Ecto neural progenitor cell (in vitro differentiated cells): Measurements from ENCODE around the gene PRKCE.

Experiments
- DNase-seq: peaks from one replicate; pipeline ENCODE4 v3.0.0-alpha.2; 2018; ENCODE audit warnings: low spot score

PRKCE gene

DNA sequence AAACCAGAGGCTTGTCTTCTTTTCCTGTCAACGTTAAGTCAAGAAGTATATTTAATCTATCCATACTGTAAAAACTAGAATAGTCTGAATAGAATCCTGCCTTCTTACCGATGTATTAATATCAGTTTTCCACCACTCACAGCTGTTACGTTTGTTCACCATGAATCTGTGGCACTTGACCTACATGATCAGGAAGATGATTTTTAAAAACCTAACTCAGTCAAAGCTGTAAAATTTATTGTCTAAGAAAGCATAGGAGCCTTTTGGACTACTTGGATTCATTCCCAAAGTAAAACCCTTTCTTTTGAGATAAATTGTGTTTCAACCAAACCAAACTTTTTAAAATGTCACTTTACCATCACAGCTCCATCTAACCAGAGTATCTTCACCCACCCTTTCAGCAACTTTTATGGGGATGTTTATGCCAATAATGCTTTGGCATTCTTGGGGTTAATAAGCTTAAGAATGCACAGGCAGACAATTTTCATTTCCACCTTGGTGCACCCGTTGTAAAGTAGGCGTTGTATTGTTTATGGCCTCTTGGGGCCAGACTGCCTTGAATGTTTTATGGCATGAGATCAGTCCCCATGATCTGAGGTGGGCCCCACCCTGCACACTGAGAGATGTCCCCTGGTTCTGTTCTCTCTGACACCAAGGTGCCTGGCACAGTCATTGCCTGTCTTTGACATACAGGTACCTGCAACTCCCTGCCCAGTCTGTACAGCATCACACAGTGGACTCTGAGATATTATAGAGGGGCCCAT, 469.5 kb downstream of the PRKCE start:
- no peak for DNase-seq

DNA sequence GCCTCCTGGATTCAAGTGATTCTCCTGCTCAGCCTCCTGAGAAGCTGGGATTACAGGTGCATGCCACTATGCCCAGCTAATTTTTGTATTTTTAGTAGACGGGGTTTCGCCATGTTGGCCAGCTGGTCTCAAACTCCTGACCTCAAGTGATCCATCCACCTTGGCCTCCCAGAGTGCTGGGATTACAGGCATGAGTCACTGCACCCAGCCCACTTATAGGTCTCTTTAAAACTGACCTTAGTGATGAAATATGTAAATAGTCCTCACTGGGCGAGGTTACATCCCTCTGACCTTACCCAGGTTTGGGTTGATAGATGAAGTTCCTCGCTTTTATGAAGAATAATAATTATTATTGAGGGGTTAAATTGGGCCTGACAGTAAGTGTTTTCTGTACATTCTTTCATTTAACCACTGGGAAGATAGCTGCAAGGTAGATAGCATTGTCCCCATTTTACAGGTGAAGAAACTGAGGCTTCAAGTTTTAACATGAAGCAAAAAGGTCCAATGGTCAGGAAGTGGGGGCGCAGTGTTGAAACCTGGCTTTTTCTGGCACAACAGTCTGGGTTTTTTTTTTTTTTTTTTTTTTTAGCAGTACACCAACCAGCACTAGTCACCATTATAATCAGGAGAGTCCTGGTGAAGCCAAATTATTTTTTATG, 471.0 kb downstream of the PRKCE start:
- DNase-seq = no peak

DNA sequence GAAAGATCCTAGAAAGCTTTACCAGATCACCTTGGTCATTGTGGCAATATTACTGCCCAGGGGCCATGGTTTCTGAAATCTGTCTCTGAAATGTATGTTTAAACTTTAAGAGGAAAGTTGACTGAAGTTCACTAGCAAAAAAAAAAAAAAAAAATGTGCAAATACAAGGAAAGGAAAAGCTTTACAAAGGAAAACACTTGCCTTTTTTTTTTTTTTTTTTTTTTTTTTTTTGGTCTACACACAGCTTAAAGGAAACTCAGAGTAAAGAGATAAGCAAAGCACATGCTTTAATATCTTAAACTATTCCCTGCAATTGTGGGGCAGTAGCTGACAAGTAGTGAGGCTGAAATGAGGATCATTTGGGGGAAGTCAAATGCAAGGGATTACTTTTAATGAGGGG, 471.5 kb downstream of the PRKCE start:
- DNase-seq = no peak

DNA sequence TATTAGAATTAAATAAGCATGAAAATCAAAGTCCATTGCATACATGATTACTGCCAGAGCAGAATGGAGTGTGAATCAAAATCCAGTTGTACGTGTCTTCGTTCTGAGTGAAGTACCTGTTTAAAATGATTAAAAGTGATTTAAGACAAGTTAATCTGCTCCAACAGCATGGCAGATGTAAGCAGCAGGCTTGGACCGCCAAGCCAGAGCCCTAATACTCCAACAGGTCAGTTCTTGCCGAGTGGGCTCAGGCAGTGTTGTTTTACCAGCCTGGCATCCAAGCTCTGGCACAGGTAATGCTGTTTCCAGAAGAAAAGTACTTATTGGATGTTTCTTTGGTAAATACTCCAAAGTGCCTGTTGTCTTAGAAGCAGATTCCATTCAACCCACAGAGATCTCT, 474.3 kb downstream of the PRKCE start:
- DNase-seq = no peak

DNA sequence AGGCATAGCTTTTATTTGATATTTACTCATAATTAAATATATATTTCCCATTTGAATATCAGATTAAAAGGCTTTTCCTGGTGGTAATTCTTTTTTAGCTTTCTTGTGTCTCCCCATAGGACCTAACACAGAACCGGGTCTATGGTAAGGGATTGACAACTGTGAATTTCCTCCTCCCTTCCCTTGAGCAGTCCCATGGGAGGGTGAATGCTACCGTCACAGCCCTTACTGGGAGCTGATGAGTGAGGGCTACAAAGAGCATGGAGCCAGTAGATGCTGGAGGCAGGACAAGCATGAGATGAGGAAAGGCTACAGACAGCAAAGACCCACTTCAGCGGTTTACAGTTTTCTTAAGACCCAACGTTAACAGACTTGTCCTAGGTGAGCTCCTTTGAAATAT, 475.1 kb downstream of the PRKCE start:
- no peak for DNase-seq

DNA sequence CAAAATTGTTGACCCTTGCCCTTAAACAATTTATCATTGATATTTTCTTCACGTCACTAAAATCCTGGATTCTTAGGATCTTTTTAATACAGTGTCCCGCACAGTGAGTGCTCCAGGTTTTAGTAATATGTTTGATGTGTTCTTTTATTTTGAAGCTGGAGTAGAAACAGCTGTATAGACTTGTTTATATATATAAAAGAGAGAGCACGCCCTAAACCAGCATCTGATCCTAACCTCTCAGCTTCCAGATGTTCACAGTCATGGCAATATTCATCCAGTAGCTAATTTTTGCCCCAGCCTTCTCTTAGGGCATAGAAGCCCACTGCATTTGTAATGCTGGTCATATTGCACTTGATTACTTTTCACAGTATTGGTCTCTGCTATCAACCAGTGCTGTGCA, 475.7 kb downstream of the PRKCE start:
- DNase-seq = no peak

DNA sequence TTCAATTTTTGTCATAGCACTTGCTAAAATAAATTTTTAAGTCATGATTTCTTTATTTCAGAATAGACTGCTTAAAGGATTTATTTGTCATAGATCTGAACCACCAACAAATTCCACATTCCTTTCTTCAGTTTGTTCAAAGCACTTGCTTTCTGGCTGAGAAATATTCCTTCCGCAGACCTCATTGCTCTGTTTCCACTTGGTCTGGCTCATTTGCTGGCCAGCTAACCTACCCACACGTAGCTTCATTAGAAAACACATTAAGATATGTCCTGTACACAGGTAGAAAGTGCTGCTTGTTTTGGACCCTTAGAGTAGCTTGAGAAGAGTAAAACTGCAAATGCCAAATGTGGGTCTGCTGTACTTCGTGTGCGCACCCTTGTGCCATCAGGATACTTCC, 479.0 kb downstream of the PRKCE start:
- no peak for DNase-seq

DNA sequence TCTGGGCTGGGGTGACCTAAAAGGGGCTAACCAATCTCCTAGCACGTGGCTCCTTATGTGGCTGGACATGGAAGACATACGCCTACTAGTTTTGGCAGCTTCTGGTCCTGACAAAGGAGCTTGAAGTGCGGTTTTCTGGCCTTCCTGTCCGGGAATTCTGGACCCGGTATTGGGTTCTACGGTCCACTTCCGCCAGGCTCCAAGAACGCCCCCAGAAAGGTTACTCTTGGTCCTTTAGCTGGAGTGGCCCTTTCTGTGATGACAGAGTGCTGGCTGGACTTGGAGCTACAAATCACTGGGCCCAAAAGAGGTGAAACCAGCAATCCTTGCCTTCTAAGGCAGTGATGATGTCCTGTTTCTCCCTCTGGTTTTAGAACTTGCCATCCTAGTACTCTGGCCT, 481.5 kb downstream of the PRKCE start:
- DNase-seq = no peak

DNA sequence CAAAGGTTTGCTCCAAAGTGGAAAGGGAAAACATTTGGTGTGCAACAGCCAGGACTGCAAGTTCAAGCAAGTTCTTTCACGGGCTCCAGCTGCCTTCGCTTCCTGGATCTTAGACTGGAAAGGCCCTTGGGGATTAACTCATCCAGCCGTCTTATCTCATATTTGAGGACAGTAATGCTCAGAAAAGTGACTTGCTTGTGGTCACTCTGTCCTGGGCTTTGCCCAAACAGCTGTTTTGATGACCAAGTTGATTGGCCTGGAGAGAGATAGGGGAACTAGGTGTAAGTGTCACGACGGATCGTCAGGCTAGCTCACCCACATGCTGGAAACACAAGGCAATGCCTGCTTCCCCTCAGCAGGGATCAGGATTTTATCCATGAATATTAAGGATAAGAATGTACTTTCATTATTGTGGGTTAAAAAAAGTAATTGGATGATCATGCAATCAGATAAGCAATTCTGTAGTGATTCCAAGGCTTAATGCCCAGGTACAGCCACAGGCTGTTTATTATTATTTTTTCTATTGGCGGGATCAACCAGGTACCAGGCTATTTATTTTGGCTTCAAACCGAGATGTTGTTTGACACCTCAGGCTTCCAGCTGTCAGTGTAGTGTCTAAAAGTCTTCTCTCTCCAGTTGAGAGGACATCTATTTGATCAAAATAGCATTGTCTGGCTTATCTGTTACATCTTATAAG, 483.2 kb downstream of the PRKCE start:
- DNase-seq = no peak

DNA sequence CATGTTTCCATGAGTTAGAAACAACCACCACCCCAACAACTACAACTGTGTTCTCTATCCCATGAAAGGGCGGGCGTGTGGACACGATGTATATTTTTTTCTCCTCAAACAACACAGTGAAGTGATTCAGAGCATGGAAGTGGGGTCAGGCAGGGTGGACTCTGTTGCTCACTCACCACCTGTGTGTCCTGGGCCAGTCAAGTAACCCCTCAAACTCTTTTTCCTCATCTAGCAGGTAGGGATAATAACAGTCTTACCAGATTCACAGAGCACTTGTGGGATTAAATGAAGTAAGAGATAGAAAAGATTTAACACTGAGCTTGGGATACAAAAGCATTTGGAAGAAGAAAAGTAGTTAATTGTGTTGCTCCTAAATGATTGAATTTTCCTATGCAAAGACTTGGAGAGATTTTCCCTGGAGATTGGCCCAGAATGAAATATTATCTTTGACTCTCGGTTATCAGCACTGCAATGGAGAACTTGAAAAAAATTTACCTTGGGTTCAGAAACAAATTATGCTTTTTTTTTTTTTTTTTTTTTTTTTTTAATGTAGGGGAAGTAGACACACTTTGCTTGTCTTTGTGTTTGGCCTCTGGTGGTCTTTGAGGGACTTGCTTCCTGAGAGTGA, 483.9 kb downstream of the PRKCE start:
- DNase-seq = no peak

DNA sequence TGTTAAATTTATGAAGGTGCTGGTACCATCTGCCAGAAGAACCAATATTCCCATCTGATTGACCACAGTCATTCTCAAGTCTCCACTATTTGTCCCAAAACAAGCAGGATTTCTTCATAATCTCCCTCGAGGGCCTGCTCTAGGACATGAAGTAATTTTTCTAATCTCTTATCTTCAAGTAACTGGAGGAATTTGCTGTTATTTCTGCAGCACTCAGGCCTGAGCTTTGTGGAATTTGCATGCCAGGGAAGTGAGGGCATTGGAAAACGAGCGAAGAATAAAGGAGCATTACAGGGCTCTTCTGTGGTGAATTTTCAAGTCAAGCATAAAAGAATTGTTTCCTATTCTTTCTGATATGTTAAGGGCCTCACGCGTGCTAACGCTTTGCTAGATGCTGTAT, 484.5 kb downstream of the PRKCE start:
- no peak for DNase-seq

DNA sequence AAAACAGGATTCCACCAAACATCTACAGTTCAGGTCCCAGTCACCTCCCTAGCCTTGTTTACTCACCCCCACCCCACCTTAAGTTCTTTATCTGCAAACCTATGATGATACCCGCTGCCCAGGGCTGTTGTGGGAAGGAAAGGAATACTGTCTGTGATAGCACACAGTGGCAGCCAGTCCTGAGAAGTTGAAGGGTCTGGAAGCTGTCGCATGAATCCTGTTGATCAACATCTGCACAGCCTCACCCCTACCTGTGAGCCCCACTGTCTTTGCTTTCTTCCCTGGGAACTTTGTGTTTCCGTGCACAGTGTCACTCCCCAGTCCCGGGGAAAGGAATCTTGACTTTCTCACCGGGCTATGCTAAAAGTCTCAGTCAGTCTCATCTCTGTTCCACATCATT, 485.0 kb downstream of the PRKCE start:
- no peak for DNase-seq

DNA sequence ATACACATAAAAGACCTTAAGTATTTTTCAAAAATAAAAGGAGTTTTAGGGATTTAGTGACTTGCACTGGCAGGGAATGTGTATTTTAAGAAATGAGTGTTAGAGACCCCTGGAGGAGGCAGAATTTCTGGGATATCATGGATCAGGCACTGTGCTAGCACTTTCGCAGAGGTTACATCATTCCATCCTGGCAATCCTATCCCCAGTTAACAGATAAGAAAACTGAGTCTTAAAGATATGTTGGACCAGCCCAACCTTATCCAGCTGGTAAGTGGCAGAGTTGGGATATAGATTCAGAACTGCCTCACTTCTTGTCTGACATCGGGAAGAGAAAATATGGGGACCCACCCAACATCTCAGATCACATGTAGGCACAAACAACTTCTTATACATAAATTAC, 485.5 kb downstream of the PRKCE start:
- no peak for DNase-seq

DNA sequence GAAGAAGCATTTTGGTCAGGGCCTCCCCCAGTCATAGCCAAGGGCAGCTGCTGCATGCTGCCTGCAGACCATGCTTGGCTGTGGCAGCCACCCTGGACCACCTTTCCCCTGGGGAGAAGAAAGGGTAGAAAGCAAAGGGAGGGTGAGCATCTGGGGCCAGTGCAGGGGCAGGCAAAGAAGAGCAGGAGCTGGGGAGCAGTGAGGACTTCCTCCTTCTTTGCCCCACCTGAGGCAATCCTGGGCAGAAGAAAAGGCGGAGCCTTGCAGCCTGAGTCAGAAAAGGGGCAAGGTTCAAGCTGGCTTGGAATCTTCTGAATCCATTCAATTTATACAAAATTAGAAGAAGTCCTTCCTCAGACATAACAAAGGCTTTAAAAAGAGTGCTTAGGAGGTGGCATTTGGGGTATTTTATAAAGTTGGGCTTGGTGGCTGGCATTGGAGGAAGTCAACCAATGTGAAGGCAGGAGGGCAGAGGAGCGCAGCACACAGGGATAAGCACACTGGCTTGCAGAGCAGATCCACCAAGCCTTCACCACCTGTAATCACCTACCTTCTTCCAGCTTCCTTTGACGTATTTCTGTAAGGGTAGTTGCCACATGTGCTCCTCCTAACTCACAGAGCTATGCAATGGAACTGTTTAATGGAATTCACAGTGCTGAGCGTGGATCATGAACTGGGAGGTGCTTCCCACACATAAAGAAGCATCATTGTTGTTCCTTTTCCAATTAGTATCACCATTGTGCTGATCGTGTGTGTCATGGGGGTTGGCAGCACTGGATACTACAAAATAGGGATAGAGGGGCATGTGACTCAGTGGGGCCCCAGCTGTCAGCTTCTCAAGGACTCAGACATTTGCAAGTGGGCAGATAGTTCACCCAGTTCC, 491.3 kb downstream of the PRKCE start:
- DNase-seq = no peak

DNA sequence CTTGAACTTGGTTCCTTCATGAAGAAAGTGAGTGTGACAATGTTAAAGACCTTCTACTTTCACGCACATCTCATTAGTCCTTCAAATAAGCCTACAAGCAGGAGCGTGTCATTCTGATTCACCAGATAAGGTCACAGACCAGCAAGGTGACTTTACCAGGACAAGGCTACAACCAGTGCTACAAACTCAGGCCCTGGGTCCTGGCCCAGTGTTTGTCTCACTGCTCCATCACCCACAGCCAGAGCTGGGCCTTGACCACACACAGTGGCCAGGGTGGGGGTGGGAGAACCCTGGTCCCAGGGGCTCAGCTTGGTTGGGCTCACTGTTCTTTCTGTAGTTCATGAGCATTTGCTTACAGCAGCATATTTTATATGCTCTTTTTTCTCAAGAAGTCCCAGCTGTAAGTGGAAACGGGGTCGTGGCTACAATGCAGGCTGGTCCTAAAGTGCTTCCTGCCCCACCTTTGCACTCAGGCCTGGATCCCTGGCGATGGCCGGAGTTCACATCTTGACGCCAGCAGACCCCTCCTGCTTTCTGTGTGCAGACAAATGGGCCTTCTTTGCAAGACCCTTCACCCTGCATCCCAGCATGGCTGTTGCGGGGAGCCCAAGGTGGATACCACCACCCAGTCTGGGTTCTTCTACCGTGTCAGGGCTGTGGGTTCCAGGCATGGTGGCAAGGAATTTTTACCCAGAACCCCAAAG, 492.1 kb downstream of the PRKCE start:
- no peak for DNase-seq

DNA sequence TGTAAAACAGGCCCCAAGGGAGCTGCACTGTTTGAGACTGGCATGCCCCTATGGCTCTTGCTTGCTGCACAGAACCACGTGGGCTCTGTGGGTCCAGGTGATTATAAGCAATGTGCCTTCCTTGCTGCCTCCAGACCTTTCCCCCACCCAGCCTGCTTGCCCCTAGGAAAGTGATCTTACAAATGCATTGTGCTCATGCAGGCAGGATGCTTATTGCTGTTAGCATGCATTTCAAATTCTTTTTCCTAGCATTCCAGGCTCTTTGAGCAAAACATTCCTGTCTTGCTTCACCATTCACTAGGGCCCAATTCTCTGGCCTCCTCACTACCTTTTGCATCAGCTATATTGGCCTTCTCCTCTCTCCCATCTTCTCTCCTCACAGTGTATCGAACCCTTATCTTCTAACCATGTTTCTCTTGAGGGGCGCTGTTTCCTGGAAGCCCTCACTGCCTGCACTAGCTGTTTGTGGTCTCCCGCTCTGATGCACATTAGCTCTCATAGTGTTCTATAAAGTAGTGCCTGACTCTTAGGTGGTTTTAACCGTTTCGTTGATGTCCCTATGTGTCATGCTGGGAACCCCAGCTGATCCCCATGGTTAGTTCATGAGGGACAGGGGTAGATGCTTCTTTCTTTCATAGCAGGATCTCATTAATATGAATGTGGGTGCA, 492.8 kb downstream of the PRKCE start:
- DNase-seq = no peak

DNA sequence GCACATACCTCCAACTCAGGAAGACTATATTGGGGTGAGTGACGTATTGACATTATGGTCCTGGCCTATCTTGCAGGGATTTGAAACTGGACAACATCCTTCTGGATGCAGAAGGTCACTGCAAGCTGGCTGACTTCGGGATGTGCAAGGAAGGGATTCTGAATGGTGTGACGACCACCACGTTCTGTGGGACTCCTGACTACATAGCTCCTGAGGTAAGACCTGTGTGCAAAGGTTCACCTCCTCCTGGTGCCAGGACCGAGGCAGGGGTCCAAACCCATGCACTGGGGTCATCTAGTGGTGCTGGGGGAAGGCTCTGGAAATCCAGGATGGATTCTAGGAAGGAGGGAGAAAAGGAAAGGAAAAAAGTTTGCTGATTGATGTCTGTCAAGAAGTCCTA, 493.5 kb downstream of the PRKCE start:
- no peak for DNase-seq

DNA sequence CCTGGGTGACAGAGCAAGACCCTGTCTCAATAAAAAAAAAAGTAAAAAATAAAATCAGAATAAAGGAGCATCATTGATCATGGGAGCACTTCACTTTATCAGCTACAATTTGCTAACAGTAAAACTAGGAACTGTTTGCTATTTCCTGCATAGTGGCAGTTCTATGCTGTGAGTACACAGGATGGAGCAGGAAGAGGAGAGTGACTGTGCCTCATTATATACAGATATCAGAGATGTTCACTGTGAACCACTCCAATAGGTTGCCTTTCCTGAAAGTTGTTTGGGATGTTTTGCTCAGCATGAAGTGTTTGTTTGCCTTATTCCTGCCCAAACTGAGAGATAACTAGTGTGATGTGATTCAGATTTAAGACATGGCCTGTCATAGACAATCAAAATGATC, 494.4 kb downstream of the PRKCE start:
- DNase-seq = no peak

DNA sequence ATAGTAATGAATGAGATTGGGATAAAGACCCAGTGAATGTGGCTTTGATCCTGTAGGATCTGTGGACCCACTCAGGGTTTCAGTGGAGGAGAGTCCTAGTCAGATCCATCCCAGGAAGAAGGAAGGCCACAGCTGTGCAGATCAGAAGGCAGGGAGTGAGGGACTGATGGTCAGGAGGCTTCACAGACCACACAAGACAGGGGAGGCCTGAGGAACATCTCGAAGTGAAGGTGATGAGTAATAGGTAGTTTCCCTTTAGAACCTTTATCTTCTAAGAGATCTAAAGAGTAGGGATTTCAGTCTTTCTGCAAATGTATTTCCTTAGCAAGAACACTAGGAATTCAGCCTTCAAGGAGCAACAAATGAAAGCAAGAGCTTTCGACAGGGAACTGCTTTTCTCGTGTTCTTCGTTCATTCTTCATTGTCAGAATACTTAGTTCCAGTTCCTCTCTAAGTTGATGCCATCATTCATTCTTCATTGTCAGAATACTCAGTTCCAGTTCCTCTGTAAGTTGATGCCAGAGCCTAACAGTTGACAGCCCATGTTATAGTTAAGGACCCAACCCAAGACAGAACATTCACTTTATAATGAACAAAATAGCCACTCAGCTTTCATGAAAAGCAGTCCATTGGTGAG, 495.5 kb downstream of the PRKCE start:
- no peak for DNase-seq
